Hematopoietic multipotent progenitor cell treated with erythropoietin and hydrocortisone succinate and interleukin-3 and kit ligand, for 17 days (in vitro differentiated cells): Measurements from ENCODE around the gene C1orf74.

ENCODE experiments used
- DNase-seq: peaks from one replicate; pipeline ENCODE4 v3.0.0-alpha.2; 2015; ENCODE audit warnings: low spot score

The C1orf74 gene

GRCh38 chr1:209742409-209743144 lies 41.8 kb downstream of the C1orf74 start:
- no peak for DNase-seq

- no peak for DNase-seq
Measured at GRCh38 chr1:209741889-209742288, 42.5 kb downstream of the C1orf74 start.

- no peak for DNase-seq
Measured at GRCh38 chr1:209741193-209741592, 43.2 kb downstream of the C1orf74 start.

GRCh38 chr1:209738270-209738669 lies 46.1 kb downstream of the C1orf74 start:
- DNase-seq = no peak

- no peak for DNase-seq
Measured at GRCh38 chr1:209737118-209737505, 47.2 kb downstream of the C1orf74 start.

- DNase-seq = no peak
Measured at GRCh38 chr1:209736490-209737117, 47.8 kb downstream of the C1orf74 start.

- no peak for DNase-seq
Measured at GRCh38 chr1:209733409-209734192, 50.8 kb downstream of the C1orf74 start.

GRCh38 chr1:209732725-209733124 lies 51.6 kb downstream of the C1orf74 start:
- DNase-seq = no peak

- DNase-seq = no peak
Measured at GRCh38 chr1:209729436-209729835, 54.9 kb downstream of the C1orf74 start.
